WI38 (cell line): ENCODE data around the gene NR4A1.
A peak's percentile ranks its signal among the peaks of the same experiment; 100 is the strongest.

ENCODE experiments used
- H3K4me3 ChIP-seq: 2 replicates; pipeline ENCODE4 v1.5.1; 2011; ENCODE audit warnings: low read depth, mild to moderate bottlenecking, control low read depth, low read length
- TF ChIP-seq, protein P1 (sequence below): IDR thresholded peaks from 2 replicates; pipeline ENCODE4 v1.5.1; 2012; ENCODE audit warnings: low read depth, mild to moderate bottlenecking, control low read depth, low read length

NR4A1 gene

DNA sequence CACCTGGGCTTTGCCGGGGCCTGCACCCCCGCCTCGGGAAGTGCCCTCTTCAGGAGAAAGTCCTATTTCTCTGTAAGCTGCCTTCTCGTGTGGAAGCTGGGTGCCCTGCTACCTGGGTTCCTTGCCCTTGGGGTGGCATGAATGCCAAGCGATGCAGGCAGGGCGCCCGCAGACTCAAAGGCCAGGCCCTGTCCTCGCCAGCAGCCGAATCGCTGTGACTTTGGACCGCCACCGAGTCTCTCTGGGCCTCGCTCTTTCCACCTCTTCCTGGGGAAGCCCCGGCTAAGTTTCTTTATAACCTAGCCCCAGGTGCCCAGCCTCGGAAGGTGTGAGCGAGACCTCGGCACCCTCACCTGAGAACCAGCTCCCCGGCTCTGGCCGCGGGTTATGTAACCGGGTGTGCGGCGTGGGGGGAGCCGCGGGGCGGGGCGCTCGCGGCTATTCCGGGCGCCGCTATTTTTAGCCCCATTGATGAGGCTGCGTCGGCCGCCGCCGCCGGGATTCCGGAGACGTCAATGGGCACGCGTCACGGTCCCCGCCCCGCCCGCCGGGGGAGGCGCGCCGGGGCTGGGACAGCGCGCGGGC is 14.6 kb upstream of the NR4A1 start:
- peak overlapping the region; percentile 54 for H3K4me3 ChIP-seq
- TF ChIP-seq, protein P1, sequence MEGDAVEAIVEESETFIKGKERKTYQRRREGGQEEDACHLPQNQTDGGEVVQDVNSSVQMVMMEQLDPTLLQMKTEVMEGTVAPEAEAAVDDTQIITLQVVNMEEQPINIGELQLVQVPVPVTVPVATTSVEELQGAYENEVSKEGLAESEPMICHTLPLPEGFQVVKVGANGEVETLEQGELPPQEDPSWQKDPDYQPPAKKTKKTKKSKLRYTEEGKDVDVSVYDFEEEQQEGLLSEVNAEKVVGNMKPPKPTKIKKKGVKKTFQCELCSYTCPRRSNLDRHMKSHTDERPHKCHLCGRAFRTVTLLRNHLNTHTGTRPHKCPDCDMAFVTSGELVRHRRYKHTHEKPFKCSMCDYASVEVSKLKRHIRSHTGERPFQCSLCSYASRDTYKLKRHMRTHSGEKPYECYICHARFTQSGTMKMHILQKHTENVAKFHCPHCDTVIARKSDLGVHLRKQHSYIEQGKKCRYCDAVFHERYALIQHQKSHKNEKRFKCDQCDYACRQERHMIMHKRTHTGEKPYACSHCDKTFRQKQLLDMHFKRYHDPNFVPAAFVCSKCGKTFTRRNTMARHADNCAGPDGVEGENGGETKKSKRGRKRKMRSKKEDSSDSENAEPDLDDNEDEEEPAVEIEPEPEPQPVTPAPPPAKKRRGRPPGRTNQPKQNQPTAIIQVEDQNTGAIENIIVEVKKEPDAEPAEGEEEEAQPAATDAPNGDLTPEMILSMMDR = no peak

GRCh38 chr12:52037248-52037861 is 13.9 kb upstream of the NR4A1 start:
- H3K4me3 ChIP-seq = peak overlapping the region; percentile 70

DNA sequence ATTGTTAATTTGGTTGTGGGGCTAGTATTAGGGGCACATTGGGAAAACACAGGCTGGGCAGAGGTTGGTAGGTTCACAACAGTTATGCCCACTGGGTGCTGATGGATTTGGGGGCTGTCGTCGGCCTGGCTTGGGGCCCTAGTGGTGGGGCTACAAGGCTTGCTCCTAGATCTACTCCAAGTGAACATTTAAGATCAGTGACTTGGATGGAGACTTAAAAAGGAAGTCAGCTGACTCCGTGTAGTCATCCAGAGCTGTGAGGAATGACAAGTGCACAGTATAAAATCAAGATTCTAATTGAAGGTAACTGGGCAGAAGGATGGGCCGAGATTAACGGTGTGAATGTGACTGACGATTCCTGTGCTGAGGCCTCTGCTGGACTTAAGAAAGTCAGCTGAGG is 12.8 kb upstream of the NR4A1 start:
- TF ChIP-seq, protein P1 = no peak
- no peak overlapping the region for H3K4me3 ChIP-seq

More at GRCh38 chr12:52037248-52037861, 13.9 kb upstream of the NR4A1 start:
- TF ChIP-seq, protein P1 = 0 out of 2 replicates have a peak, but pooled peaks have one; percentile 8

GRCh38 chr12:52041035-52041434 is 10.2 kb upstream of the NR4A1 start:
- no peak overlapping the region for H3K4me3 ChIP-seq

DNA sequence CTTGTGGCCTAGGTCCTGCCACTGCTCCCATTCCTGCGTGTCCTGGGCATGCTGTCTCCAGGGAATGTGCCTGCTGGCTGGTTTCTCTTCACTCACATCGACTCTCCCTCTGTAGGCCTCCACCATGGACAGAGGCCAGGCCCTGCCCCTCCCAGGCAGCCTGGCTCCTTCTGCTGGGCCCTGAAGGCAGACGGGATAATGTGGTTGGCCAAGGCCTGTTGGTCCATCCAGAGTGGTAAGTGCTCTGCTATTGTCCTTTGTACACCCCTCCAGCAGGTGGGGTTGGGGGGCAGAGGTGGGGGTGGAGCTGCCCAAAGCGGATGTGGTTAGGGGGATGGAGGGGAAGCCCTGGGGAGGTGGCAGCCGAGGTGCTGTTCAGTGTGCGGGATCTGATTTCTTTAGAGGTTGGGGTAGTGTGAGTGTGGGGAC is 9.5 kb upstream of the NR4A1 start:
- no peak overlapping the region for H3K4me3 ChIP-seq
- TF ChIP-seq, protein P1 = no peak

More at GRCh38 chr12:52041035-52041434, 10.2 kb upstream of the NR4A1 start:
- TF ChIP-seq, protein P1 = no peak

GRCh38 chr12:52042706-52043385 is 8.4 kb upstream of the NR4A1 start:
- TF ChIP-seq, protein P1 = no peak
- no peak overlapping the region for H3K4me3 ChIP-seq
